GM12878 (cell line): ENCODE measurements around the gene ZNF385A.

Experiments
- ATF7 ChIP-seq: fragments of 450-650 bp; IDR thresholded peaks from 2 replicates; pipeline ENCODE4 v1.6.1; 2016; ENCODE audit warnings: low read depth, mild to moderate bottlenecking
- BRCA1 ChIP-seq: IDR thresholded peaks from 2 replicates; pipeline ENCODE4 v1.6.1; 2011; ENCODE audit warnings: low read depth, low read length, improper control_type of control experiment
- CTCF ChIP-seq, 3 experiments: IDR thresholded peaks in 2 of 3; conservative IDR thresholded peaks in 1 of 3; 2 replicates each; pipeline ENCODE4 v1.5.1; 2011; ENCODE audit warnings: low read depth in 3 of 3, low read length in 3 of 3, mild to moderate bottlenecking in 3 of 3, control low read depth in 2 of 3, moderate library complexity in 2 of 3, inconsistent platforms in 1 of 3, mixed read lengths in 1 of 3; ENCODE audit not compliant: control insufficient read depth in 2 of 3, insufficient read depth in 1 of 3; ENCODE audit errors: extremely low read depth in 1 of 3
- DPF2 ChIP-seq: fragments of 450-650 bp; IDR thresholded peaks from 2 replicates; pipeline ENCODE4 v1.6.1; 2017; ENCODE audit warnings: mild to moderate bottlenecking
- E4F1 ChIP-seq: fragments of 450-650 bp; IDR thresholded peaks from 2 replicates; pipeline ENCODE4 v1.6.1; 2018; ENCODE audit warnings: borderline replicate concordance, mild to moderate bottlenecking; ENCODE audit not compliant: partially characterized antibody
- HCFC1 ChIP-seq: fragments of 150-350 bp; IDR thresholded peaks from 2 replicates; pipeline ENCODE4 v1.6.1; 2014; ENCODE audit warnings: low read length
- MAX ChIP-seq: IDR thresholded peaks from 2 replicates; pipeline ENCODE4 v1.6.1; 2012; ENCODE audit warnings: low read depth, low read length, improper control_type of control experiment
- SREBF2 ChIP-seq: IDR thresholded peaks from 2 replicates; pipeline ENCODE4 v1.6.1; 2012; ENCODE audit warnings: mild to moderate bottlenecking, low read length
- SUZ12 ChIP-seq: fragments of 200-600 bp; sonication (generic); IDR thresholded peaks from one replicate; pipeline ENCODE4 v1.6.1; 2018; ENCODE audit warnings: antibody characterized with exemption, mild to moderate bottlenecking; ENCODE audit not compliant: unreplicated experiment

- no peak for TF ChIP-seq E4F1
- 0 out of 6 replicates have a peak, but pooled peaks of 1 of the 3 experiments have one; percentile 5 for TF ChIP-seq CTCF (IDR thresholded peaks at IDR 0.05 in 2 of 3, conservative IDR thresholded peaks at IDR 0.05 in 1 of 3; ENCODE audit: control insufficient read depth in 2 of 3, extremely low read depth in 1 of 3, insufficient read depth in 1 of 3, low read depth in 3 of 3, low read length in 3 of 3)
- TF ChIP-seq MAX = no peak
- TF ChIP-seq ATF7 = no peak
- no peak for TF ChIP-seq BRCA1
- no peak for TF ChIP-seq SUZ12
- no peak for TF ChIP-seq DPF2
- TF ChIP-seq SREBF2 = no peak
- TF ChIP-seq HCFC1 = no peak
Observed at GRCh38 chr12:54337280-54337842, 47.2 kb downstream of the ZNF385A start.
